AG08396 (cell line): ENCODE results near the gene E2F3.
A peak's percentile ranks its signal among the peaks of the same experiment; 100 is the strongest.

Source experiments
- DNase-seq: peaks from one replicate; pipeline ENCODE4 v3.0.0; 2012; ENCODE audit warnings: low spot score, mixed read lengths

Gene E2F3

GRCh38 chr6:20533746-20534294 lies 132.1 kb downstream of the E2F3 start:
- DNase-seq = no peak

DNA sequence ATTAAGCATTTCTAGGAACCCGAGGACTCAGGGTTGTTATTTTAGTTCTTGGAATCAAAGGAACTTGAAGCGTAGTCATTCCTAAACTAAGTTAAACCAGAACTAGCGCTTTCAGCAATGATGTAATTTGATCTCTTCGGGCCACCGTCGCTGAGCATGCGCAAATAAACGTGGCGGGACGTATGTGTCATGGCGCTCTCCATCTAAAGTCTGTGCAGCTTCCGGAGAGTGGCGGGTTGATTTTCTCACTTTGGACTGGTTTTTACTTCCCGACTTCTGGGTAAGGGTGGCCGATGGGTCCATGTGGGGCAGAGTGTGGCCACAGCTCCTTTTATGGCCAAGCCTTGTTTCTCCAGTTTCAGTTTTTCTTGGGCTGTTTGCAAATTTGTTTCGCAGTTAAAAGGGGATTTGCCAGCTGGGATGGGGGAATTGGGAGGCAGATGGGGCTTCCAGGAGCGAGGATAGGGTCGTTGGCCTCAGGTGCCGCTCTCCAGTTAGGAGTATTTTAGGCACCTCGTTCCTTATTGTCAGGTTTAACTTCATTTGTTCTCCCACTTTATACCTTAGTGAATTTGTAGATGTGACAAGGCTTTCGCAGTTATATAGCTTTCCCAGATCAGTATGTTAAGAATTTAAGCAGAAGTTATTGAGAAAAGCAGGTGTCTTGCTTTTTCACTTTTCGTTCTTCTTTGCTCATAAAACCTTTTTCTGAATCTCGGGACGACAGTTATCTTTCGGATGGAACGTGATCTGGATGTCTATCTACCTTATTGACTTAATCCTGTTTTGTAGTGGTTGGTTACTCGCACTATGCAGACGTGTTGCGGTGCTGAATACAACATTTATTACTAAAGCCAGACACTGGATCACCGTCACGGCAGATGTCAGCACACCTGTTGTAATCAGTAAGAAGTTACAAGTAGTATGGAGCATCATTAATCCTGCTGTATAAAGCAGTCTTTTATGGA lies 132.9 kb downstream of the E2F3 start, which contains the start of gene CDKAL1:
TSS of gene CDKAL1 (plus strand) at position 163 of the 968 bp plus-strand sequence. CDS start 11,894 bp downstream, outside the sequence.
- peak; percentile 84 for DNase-seq

GRCh38 chr6:20538131-20538662 lies 136.5 kb downstream of the E2F3 start:
- no peak for DNase-seq

DNA sequence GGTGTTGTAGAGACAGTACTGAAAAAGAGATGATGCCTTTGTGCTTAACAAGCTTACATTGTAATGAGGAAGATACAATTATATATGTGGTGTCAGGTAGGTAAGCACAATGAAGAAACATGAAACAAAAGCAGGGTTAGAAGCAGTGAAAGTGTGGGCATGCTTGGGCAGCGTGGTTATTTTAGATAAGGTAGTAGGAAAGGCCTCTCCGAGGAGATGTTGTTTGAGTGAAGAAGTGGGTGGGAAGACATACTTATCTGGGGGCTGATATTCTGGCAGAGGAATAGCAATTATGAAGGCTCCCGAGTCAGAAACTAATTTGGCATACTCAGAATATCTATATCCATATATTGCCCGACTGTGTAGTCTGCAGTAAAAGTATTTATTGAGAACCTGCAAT lies 137.2 kb downstream of the E2F3 start:
- DNase-seq = no peak

- DNase-seq = no peak
These were observed 137.7 kb downstream of the E2F3 start for GRCh38 chr6:20539387-20539786.

- DNase-seq = no peak
These were observed 139.0 kb downstream of the E2F3 start for GRCh38 chr6:20540683-20541082.

- no peak for DNase-seq
These were observed 139.7 kb downstream of the E2F3 start for GRCh38 chr6:20541382-20541781.

DNA sequence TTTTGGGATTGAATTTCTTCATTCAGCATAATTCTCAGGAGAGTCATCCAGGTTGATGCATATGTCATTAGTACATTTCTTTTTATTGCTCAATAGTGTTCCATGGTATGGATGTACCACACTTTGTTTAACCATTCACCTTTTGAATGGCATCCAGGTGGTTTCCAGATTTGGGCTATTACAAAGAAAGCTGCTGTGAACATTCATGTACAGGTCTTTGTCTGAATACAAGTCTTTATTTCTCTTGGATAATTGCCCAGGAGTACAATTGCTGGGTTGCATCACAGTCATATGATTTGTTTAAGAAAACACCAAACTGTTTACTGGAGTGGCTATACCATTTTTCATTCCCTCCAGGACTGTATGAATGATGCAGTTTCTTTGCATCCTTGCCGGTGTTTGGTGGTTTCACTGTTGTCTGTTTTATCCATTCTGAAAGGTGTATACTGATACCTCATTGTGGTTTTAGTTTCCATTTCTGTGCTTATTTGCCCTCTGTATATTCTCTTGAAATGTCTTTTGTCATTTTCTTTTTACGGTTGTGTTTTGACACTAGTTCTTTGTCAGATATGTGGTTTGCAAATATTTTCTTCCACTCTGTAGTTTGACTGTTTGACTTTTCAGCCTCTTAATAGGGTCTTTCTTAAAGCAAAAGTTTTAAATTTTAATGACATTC lies 141.4 kb downstream of the E2F3 start:
- no peak for DNase-seq
